ENCODE data around the gene DNASE1L2.
A peak's percentile ranks its signal among the peaks of the same experiment; 100 is the strongest.

Gene DNASE1L2

DNA sequence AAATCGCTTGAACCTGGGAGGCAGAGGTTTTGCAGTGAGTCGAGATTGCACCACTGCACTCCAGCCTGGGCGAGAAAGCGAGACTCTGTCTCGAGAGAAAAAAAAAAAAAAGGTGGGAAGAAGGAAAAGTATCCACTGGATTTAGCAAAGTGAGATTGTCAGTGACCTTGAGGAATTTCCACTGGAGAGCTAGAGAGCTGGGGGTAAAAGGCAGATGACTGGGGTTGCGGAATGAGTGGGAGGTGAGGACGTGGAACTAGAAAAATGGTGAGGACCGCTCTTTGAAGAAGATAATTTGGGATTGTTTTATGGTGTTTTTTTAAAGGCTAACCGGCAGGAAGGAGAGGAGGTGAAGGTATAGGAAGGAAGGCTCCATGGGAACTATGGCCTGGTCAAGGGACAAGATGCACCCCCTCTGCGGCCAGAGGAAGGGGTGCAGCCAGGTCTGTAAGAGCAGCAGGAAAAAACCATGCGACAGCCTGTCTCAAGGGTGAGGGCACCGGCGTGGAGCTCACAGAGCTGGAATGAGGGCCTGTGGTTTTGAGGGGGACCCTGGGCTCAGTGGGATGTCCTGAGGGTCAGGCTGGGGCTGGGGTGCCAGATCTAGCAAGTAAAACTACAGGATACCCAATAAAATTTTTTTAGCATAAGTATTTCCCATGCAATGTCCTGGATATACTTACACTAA is 31.7 kb upstream of the DNASE1L2 start:
- DNase-seq, result no peak

DNA sequence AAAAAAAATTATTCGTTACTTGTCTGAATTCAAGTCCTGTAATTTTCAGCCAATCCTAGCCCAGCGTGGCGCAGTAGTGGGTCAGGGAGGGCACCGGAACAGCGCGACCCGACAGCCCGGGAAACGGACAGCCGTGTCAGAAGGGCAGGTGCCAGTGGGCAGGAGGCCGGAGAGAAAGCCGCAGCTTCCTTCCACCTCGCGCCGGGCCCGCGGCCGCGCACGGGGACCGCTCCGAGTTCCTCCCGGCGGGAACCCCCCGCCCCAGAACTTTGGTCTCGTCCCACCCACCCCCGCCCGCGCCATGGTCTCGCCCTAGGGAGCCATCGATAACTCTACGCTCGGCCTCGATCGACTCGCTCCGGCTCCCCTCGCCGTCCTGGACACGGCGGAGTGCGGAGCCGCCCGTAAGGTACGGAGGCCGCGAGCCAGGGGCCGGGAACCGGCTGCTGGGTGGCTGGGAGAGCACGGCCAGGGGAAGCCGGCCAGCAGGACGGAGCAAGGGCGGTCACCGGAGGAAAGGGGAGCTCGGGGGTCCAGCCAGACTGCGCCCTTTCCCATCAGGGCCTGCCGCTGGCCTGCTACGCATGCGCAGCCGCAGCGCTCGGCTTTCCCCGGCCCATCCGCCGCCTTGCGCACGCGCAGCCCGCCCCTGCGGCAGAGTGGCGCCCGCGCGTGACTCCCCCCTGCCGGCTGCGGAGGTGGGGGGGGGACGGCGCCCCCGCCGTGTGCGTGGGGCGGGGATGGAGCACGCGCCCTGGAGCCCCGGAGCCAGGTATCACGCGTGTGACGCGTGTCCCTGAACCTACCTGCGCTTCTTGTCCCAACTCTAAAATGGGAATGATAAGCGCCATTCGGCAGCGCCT is 30.9 kb upstream of the DNASE1L2 start, which contains the start of gene MLST8:
MLST8 (plus strand) TSS at position 351 of the 863 bp plus-strand sequence. CDS start 632 bp downstream, outside the sequence.
- DNase-seq, result peak; percentile 89 to 94

DNA sequence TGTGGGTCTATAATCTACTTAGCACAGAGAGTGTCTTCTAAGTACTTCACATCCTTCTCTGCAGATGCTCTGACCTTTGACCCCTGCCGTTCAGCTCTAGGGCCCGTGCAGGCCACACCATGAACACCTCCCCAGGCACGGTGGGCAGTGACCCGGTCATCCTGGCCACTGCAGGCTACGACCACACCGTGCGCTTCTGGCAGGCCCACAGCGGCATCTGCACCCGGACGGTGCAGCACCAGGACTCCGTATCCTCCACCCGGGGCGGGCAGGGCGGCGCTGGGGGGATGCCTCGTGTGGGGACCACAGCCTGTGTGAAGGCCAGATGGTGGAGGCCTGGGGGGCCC is 30.3 kb upstream of the DNASE1L2 start:
- no peak for DNase-seq

DNA sequence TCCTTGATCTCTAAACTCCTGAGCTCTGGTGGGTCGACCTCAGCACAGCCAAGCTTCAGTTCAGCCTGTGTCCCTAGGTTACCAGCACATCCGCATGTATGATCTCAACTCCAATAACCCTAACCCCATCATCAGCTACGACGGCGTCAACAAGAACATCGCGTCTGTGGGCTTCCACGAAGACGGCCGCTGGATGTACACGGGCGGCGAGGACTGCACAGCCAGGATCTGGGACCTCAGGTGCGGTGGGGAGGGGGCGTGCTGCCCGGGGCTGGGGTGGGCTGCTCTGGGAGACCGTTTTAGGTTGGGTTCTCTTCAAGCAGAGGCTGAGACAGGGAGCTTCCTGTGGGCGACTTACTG is 29.8 kb upstream of the DNASE1L2 start:
- DNase-seq, result no peak

DNA sequence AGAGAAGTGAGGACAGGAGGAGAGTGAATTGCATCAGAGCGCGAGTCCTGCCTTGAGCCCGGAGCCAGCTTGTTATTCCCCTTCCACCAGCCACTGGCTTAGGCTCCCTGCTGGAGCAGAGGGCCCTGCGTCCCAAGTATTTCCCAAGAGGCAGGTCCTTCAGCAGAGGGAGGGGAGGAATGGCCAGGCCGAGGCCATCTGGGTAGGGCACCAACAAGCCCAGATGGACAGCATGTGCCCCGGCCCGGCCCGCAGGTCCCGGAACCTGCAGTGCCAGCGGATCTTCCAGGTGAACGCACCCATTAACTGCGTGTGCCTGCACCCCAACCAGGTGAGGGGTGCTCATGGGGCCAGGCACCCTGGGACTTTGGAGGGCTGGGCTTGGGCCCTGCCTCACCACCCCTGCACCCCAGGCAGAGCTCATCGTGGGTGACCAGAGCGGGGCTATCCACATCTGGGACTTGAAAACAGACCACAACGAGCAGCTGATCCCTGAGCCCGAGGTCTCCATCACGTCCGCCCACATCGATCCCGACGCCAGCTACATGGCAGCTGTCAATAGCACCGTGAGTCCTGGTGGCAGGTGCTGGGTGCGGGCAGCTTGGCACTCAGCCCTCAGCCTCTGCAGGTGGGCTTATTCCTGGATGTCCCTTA is 29.3 kb upstream of the DNASE1L2 start:
- no peak for DNase-seq

DNA sequence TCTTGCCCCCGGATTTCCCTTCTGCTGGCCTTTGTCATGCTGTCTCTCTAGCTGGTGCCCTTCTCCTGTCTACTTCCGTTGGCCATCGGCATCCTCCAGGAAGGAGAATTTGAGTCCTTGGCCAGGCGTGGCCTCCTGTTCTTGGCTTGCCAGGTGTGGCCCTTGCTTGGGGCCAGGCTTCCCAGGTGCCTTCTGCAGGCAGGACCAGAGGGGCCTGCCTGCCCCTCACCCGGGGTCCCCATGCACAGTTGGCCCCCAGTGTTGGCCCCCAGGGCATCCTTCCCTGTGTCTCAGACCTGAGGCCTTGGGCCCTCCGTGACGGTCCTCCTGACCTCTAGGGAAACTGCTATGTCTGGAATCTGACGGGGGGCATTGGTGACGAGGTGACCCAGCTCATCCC is 28.4 kb upstream of the DNASE1L2 start:
- no peak for DNase-seq

DNA sequence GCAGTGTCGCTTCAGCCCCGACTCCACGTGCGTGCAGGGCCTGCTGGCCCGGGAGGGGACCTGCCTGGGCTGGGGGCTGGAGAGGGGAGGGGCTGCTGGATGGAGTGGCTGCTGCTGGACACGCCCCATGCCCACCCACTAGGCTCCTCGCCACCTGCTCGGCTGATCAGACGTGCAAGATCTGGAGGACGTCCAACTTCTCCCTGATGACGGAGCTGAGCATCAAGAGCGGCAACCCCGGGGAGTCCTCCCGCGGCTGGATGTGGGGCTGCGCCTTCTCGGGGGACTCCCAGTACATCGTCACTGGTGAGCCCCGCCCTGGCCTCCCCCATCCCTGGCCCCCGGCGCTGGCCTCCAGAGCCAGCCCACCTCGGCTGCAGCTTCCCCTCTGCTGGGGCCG is 27.9 kb upstream of the DNASE1L2 start:
- DNase-seq, result no peak

DNA sequence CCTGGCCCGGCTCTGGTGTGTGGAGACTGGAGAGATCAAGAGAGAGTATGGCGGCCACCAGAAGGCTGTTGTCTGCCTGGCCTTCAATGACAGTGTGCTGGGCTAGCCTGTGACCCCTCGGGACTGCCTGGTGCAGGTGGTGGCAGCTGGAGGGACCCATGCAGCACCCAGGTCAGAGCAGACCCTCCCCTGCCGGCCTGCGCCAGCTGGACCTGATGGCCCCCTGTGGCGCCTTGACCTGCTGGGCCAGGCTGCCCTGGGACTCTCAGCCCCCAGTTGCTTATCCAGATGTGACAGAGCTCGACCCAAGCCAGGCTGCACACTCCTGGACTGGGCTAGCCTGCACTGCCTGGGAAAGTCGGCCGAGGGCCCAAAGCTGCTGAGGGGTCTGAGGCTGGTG is 27.5 kb upstream of the DNASE1L2 start:
- no peak for DNase-seq

DNA sequence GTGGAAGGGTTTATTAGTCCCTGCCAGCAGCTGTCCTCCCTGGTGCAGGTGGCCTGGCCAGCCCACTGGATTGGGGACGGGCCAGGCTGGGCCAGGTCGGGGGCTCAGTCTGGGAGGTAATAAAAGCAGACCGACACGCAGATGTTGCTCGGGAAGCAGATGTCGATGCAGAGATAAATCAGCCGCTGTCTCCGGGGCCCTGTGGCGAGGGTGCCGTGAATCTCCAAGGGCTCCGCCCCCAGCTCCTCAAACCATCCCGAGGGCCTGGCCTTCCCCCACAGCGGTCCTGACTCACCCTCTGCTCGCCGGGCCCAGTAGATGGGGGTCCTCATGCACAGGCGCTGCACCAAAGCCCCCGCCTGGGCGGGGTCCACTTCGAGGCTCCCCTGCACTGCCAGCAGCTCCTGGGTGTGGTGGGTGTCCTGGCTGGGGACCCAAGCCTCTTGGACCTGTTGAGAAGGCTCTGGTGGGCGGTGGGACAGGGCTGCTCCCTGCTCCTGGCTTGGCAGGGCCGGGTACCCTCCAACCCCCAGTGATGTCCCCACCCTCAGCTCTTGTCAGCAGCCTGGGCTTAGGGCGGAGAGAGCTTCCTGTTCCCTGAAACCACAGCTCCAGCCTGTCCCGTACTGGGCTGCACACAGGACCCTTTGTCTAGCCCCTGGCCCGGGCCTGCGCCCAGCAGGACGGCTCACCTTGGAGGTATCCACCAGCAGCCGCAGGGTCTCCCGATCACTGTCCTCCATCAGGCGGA is 26.8 kb upstream of the DNASE1L2 start:
- DNase-seq, result no peak

DNA sequence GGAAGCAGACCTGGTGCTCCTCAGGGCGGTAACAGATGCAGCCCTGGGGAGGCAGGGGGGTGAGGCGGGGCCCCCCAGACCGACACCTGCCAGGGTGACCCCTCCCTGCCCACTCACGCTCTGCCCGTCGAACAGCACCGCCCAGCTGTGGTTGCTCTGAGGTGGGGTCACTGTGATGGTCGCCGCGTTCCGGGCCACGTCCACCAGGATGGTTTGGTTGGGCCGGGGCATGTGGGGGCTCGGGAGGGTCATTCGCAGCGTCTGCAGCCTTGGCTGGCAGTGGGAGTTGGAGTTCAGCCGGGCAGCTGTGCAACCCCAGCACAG is 26.3 kb upstream of the DNASE1L2 start:
- no peak for DNase-seq

DNA sequence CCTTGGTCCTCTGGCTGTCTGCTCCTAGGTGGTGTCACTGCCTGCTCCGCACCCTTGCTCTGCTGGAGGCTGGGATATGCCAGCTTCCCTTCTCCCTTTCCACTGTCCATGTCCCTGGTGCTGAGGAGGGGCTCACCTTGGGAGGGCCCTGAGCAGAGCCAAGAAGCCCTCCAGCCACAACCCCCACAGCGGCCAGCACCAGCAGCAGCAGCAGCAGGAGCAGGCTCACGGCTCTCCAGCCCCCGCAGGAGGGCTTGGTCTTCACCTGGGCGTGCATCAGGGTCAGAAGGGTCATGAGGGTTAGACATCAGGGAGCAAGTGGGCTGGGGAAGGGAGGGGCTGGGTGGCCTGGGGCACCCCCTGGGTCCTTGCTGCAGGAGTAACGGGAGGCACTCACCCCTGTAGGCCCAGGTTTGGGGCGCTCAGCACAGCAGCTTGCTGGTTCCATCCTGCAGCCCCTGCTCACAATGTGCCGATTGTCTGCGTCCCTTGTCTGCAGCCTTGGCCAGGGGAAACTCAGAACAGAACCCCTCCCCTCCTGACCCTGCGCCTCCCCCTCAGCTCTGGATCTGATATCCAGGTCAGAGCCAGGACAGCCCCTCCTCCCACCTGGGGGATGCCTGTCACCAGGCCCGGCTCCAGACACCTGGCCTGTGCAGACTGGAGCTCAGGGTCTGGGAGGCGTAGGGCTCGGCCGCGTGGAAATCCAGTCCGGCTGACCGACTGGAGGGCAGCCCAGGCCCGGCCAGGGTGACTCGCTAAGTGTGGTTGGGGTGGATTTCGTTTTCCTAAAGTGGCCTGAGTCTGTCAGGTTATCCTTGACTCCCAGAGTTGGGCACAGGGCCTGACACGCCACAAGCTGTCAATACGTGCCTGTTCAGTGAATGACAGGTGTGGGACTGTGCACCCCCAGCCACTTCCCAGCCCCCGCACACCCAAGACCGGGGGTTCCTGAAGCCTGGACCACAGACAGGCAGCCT is 25.6 kb upstream of the DNASE1L2 start, which contains the start of gene BRICD5:
BRICD5 (minus strand) TSS at position 478 of the 980 bp plus-strand sequence; CDS start at position 448, 30 bp downstream.
- DNase-seq, result no peak

DNA sequence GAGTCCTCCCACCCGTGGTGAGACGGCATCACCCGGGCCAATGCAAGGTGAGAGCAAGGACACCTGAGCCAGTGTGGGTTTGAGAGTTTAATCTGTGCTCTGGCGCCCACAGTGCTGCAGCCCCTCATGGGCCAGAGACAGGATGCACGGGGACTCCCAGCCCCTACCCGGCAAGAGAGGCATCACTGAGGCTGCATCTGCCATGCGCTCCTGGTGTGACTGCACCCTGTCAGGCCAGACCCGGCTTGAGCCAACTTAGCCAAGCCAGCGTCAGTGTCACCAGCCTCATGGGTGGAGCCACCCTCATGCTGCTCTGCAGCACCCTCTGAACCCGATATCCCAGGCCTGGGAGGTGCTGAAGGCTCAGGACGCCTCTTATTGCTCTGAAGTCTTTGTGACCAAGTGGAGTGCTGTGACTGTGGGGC is 24.3 kb upstream of the DNASE1L2 start:
- no peak for DNase-seq

DNA sequence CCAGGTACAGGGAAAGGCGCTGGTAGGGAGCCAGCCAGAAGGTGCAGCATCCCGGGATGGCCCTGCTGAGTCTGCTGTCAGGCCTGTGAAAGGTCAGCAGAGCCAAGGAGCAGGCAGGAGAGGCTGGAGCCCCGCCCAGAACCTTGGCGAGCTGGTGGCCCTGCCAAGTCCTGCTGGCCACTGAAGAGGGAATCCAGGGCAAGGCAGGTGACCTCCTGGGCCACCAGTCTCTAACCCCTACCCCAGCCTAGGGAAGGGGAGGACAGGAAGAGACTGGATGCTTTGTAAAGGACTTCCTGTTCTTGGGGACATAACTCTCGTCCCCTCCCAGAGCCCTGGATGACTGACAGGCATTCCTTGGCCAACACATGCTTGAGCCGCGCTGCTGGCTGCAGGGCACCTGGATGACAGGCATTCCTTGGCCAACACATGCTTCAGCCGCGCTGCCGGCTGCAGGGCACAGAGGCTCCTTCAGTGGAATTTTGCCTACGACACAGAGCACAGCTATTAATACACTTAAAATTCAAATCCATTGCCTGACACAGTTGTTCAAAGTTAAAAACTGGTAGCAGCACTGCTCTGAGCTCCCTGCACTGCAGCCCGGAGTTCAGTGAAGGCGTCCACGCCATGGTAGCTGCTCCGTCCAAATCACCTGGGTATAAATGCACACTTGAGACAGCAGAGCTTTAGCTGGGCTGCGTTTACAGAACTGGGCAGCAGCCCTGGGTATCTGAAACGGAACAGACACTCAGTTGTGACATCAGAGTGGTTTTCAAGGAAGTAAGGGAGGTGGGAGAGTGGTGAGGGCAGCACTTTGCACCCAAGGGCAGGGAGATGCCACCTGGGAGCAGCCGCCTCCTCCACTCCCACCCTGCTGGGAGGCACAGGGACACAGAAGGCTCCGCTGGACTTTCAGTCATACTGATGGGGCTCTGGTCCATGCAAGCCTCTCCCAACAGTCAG is 23.6 kb upstream of the DNASE1L2 start:
- DNase-seq, result no peak

DNA sequence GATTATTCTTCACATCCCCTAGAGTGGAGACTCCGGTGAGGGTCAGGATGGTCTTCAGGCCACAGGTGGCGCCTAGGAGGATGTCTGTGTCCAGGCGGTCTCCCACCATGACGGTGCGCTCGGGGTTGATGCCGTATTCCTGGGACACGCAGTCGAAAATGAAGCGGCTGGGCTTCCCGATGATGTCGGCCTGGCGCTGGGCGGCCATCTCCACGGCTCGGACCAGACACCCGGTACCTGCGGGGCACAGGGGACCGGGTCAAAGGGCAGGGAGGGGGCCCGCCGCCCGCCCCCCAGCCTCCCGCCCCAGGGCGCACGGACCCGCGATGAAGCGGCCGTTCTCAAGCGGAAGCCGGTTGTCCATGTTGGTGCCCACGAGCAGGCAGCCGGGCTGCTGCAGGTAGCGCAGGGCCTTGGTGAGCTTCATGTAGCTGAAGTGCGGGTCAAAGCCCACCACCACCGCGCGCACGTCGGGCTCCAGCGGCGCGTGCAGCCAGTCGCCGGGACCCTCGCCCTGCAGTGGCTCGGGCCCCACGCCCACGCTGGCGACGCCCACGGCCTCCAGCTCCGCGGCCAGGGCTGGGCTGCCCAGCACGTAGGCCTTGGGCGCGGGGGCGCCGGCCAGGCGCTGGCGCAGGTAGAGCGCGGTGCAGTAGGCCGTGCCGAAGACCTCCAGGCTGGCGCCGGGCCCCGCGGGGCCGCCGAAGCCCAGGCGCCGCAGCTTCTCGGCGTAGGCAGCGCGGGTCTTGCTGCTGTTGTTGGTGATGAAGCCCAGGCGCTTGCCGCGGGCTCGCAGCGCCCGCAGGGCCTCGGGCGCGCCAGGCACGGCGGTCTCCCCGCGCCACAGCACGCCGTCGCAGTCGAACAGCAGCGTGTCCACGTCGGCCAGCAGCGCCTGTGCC is 22.2 kb upstream of the DNASE1L2 start:
- DNase-seq, result no peak

DNA sequence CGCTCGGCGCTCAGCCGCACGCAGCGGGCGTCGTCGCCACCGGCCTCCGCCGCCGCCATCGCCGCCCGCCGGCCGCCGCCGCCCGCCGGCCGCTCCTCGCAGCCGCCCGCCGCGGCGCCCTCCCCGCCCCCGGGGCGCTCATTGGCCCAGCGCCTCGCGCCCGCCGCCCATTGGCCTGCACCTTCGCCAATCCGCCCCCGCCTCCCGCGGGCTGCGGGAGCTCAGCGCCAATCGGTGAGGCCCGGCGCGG is 21.6 kb upstream of the DNASE1L2 start, which contains the start of gene PGP:
PGP (minus strand) TSS at position 122 of the 250 bp plus-strand sequence; CDS start at position 59, 63 bp downstream.
- no peak for DNase-seq

DNA sequence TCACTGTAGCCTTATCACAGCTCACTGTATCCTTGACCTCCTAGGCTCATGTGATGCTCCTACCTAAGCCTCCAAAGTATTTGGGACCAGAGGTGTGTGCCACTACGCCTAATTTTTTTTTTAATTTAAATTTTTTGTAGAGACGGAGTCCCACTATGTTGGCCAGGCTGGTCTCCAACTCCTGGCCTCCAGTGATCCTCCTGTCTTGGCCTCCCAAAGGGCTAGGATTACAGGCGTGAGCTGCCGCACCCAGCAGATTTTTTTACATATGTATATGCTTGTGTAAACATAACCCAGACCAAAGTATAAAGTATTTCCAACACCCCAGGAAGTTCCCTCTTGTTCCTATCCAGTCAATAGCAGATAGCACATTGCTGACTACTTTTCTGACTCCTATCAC is 19.9 kb upstream of the DNASE1L2 start:
- DNase-seq, result no peak

DNA sequence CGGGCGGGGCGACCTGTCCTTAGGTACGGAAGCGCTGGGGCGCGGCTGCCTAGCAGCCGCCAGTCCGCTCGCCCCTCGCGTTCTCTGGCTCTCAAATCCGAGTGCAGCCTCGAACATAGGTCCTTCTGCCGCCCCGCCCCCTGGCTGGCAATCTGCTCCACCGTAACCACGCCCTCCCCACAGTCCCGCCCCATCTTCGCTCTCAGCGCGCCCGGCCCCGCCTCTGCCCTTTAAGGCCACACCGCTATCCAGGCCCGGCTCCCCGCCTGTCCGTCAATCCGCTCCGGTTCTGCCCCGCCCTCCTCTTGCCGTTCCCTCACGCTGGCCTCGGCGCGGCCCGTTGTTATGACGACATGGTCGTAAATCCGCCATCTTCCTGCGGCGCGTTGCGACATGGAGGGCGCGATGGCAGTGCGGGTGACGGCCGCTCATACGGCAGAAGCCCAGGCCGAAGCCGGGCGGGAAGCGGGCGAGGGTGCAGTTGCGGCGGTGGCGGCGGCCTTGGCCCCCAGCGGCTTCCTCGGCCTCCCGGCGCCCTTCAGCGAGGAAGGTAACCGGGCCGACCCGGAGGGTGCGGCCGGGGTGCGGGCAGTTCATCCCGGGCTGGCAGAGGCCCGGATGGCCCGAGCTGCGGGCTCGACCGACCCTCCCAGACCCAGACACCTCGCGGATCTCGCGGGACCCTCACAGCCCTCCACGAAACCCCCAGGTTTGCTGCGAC is 12.9 kb upstream of the DNASE1L2 start, which contains the start of gene E4F1:
E4F1 (plus strand) TSS at position 371 of the 721 bp plus-strand sequence; CDS start at position 394, 23 bp downstream.
- DNase-seq, result peak; percentile 100

DNA sequence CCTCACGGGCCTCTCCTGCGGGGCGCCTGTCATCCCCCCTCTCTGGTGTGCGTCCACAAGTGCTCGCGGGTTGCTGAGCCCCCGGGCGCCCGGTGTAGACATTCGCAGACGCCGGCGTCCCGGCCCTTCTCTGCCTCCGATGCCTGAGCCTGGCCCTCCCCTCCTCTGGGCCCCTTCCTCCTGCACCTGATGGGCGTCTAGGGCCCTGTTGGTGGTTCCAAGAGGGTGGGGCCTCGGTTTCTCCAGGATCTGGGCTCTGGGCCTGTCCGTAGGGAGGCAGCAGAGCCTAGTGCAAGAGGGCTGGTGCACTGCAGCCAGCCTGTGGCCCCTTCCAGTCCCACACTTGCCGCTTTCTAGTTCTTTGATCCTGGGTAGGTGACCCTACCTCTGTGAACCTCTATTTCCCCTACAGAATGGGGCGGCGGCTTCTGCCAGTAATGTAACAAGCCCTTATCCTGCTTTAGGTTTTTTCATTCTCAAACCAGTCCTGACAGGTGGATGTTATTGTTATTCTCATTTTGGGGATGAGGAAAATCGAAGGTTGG is 12.2 kb upstream of the DNASE1L2 start:
- peak in 1 of 2 donors; percentile 18 for DNase-seq
